ENCODE data around the gene STN1. TPM values are rescaled to one million over a fixed set of nuclear protein-coding genes. Genes with fewer than 3 reads are reported as not detected.
A peak's percentile ranks its signal among the peaks of the same experiment; 100 is the strongest.

Gene STN1
- total and polyA plus RNA-seq, 9 of the 15 experiments (the other 6 are each of a cell fraction or from before 2014, with no cell fraction given) = 9.1 to 19.6 (median 13.8) TPM

DNA sequence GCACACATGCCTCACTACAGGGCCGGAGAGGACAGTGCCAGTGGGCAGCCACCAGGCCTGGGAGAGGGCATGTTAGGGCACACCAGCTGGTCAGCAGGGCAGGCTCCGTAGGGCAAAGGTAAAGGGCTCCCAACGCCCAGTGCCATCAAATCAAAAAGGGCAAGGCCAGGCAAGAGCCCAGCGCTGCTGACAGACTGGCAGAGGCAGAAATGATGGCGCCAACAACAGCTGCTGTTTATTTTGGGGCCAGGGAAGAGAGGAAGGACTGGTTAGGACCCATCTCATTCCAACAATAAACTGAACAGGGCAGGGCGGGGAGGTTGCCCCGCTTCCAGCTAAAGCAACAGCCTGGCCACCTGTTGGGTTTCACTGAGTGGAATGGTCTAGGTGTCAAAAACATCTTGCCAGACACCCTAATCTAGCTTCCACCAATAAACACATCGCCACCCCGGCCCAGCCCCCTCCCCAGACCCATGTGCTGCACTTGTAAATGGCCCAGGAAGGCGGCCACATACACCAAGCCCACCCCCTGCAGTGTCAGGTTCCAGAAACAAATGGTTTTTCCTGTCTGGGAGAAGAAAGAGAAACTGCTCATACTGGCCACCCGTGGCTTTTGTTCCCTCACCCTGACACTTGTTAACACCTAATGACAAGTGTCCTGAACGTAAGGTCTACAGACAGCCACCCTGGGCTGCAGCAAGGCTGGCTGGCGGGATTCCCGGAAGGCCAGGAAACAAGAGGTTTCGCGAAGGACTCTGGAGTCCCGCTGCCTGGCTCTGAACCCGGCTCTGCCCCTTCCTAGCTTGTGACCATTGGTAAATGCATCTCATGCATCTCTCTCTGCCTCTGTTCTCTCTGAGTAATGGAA lies 77.9 kb downstream of the STN1 start:
- CTCF ChIA-PET (ENCODE audit: low intra/inter-chr PET ratio) = no interaction called here
- FAIRE-seq (no peak), DNase-seq (ENCODE audit: extremely low read depth in 1 of 4, low spot score in 3 of 4) (no peak), ATAC-seq (no peak)
- Histone ChIP-seq H3K4me2 (ENCODE audit: insufficient read depth, low read length) (no peak overlapping the region), H3K36me3 (ENCODE audit: control insufficient read depth, insufficient read depth, low read length) (no peaks in the 10 kb centered on the region), H3K27me3 (ENCODE audit: control insufficient read depth in 2 of 2, insufficient read depth in 2 of 2, low read length in 2 of 2) (peaks cover 13 to 56% of the 10 kb centered on the region in 2 experiments; a peak in 4 of 5 replicates), H3K9ac (ENCODE audit: insufficient read depth in 1 of 2, low read depth in 2 of 2, low read length in 2 of 2) (no peak overlapping the region), H2AFZ (ENCODE audit: low read depth, low read length) (no peak overlapping the region), H3K4me1 (replicated peaks in 1 of 2; ENCODE audit: control insufficient read depth in 2 of 2, insufficient read depth in 2 of 2, low read length in 2 of 2) (no peaks in the 10 kb centered on the region; a peak in 2 of 5 replicates), H3K27ac (ENCODE audit: extremely low read depth, low read depth, low read length) (no peak overlapping the region), H3K4me3 (no peak overlapping the region), H3K79me2 (ENCODE audit: control insufficient read depth, insufficient read depth, low read length) (no peaks in the 10 kb centered on the region), H3K9me3 (replicated peaks; ENCODE audit: control insufficient read depth, insufficient read depth, low read depth, low read length) (no peaks in the 10 kb centered on the region), H3K9me1 (ENCODE audit: control insufficient read depth, insufficient read depth, low read length) (no peaks in the 10 kb centered on the region), H4K20me1 (replicated peaks; ENCODE audit: control insufficient read depth, insufficient read depth, low read length) (no peaks in the 10 kb centered on the region)
- no TSS peak for BruUV-seq (replicated peaks)
- POLR2A ChIA-PET = no interaction called here
- in situ Hi-C loops (cut with MboI) = no loop called here
- intact Hi-C loops (cut with micrococcal nuclease) = no loop called here
- no peak for TF ChIP-seq TEAD1 (CRISPR knock-in tag; IDR thresholded peaks at IDR 0.05)
- 19% methylated on average over 11 of the region's 18 CpGs for WGBS (ENCODE audit: insufficient coverage, low coverage, missing lambda C conversion rate)

DNA sequence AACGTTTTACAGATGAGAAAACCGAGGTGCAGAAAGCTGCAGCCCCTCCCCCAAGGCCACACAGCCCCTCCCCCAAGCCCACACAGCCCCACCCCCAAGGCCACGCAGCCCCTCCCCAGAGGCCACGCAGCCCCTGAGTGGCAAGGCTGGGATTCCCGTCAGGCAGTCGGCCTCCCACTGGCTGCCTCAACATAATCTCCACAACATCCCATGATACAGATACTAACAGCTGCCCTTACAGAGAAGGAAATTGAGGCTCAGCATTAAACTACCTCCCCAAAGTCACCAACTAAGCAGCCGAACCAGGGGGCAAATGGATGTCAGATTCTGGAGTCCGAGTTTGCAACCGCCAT lies 78.5 kb downstream of the STN1 start:
- CTCF ChIA-PET (ENCODE audit: low intra/inter-chr PET ratio) = no interaction called here
- H3K9ac ChIP-seq (ENCODE audit: insufficient read depth in 1 of 2, low read depth in 2 of 2, low read length in 2 of 2) = no peak overlapping the region
- peaks cover 13 to 54% of the 10 kb centered on the region in 2 experiments; a peak in 4 of 5 replicates for H3K27me3 ChIP-seq (ENCODE audit: control insufficient read depth in 2 of 2, insufficient read depth in 2 of 2, low read length in 2 of 2)
- in situ Hi-C loops (cut with MboI) = no loop called here
- POLR2A ChIA-PET = interaction anchor here (0.6 kb wide), 1 partner anchor 143 kb away, joined by 3 read pairs; no protein-coding TSS in a partner anchor
- H3K27ac ChIP-seq (ENCODE audit: extremely low read depth, low read depth, low read length) = no peak overlapping the region
- WGBS (ENCODE audit: insufficient coverage, low coverage, missing lambda C conversion rate) = 5% methylated on average over 7 of the region's 9 CpGs
- ATAC-seq (no peak), DNase-seq (ENCODE audit: extremely low read depth in 1 of 4, low spot score in 3 of 4) (peak in 2 of 4 experiments; percentile 12 to 14), FAIRE-seq (no peak)
- H3K79me2 ChIP-seq (ENCODE audit: control insufficient read depth, insufficient read depth, low read length) = no peaks in the 10 kb centered on the region
- no peaks in the 10 kb centered on the region for H3K9me1 ChIP-seq (ENCODE audit: control insufficient read depth, insufficient read depth, low read length)
- intact Hi-C loops (cut with micrococcal nuclease) = no loop called here
- no peak overlapping the region for H3K4me2 ChIP-seq (ENCODE audit: insufficient read depth, low read length)
- no peaks in the 10 kb centered on the region for H3K36me3 ChIP-seq (ENCODE audit: control insufficient read depth, insufficient read depth, low read length)
- no peak overlapping the region for H2AFZ ChIP-seq (ENCODE audit: low read depth, low read length)
- H3K9me3 ChIP-seq (replicated peaks; ENCODE audit: control insufficient read depth, insufficient read depth, low read depth, low read length) = no peaks in the 10 kb centered on the region
- no peak overlapping the region for H3K4me3 ChIP-seq
- no peak for TF ChIP-seq HOXB6 (CRISPR knock-in tag; IDR thresholded peaks at IDR 0.05; ENCODE audit: borderline replicate concordance)
- no peak for TF ChIP-seq ZNF644 (tag; IDR thresholded peaks at IDR 0.05; ENCODE audit: low read depth)
- TF ChIP-seq, protein P1, sequence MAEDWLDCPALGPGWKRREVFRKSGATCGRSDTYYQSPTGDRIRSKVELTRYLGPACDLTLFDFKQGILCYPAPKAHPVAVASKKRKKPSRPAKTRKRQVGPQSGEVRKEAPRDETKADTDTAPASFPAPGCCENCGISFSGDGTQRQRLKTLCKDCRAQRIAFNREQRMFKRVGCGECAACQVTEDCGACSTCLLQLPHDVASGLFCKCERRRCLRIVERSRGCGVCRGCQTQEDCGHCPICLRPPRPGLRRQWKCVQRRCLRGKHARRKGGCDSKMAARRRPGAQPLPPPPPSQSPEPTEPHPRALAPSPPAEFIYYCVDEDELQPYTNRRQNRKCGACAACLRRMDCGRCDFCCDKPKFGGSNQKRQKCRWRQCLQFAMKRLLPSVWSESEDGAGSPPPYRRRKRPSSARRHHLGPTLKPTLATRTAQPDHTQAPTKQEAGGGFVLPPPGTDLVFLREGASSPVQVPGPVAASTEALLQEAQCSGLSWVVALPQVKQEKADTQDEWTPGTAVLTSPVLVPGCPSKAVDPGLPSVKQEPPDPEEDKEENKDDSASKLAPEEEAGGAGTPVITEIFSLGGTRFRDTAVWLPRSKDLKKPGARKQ (CRISPR knock-in tag; IDR thresholded peaks at IDR 0.05) = no peak
- TF ChIP-seq RBM14 (IDR thresholded peaks at IDR 0.05; ENCODE audit: borderline replicate concordance, insufficient read depth, low read depth, low read length) = no peak
- TF ChIP-seq, protein P2, sequence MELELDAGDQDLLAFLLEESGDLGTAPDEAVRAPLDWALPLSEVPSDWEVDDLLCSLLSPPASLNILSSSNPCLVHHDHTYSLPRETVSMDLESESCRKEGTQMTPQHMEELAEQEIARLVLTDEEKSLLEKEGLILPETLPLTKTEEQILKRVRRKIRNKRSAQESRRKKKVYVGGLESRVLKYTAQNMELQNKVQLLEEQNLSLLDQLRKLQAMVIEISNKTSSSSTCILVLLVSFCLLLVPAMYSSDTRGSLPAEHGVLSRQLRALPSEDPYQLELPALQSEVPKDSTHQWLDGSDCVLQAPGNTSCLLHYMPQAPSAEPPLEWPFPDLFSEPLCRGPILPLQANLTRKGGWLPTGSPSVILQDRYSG (tag; conservative IDR thresholded peaks at IDR 0.05; ENCODE audit: low read depth) = no peak
- no peak for TF ChIP-seq ZNF274 (IDR thresholded peaks at IDR 0.05; ENCODE audit: borderline replicate concordance, low read depth, low read length)
- BruUV-seq (replicated peaks) = no TSS peak
- H4K20me1 ChIP-seq (replicated peaks; ENCODE audit: control insufficient read depth, insufficient read depth, low read length) = no peaks in the 10 kb centered on the region
- H3K4me1 ChIP-seq (replicated peaks in 1 of 2; ENCODE audit: control insufficient read depth in 2 of 2, insufficient read depth in 2 of 2, low read length in 2 of 2) = no peaks in the 10 kb centered on the region; a peak in 2 of 5 replicates

All from K562 (cell line).